ENCODE data around the gene CCBE1.
A peak's percentile ranks its signal among the peaks of the same experiment; 100 is the strongest.

The CCBE1 gene

GRCh38 chr18:59612381-59612780, 84.8 kb downstream of the CCBE1 start:
- DNase-seq: no peak

GRCh38 chr18:59610546-59611140, 86.6 kb downstream of the CCBE1 start:
- DNase-seq: no peak

- DNase-seq: no peak
Measured at GRCh38 chr18:59609654-59610053, 87.6 kb downstream of the CCBE1 start.

GRCh38 chr18:59607471-59607870, 89.8 kb downstream of the CCBE1 start:
- no peak for DNase-seq

GRCh38 chr18:59607078-59607379, 90.2 kb downstream of the CCBE1 start:
- DNase-seq: no peak

- peak; percentile 5 for DNase-seq
Measured at GRCh38 chr18:59606193-59607077, 90.8 kb downstream of the CCBE1 start.

GRCh38 chr18:59605633-59606192, 91.5 kb downstream of the CCBE1 start:
- DNase-seq: no peak

GRCh38 chr18:59604877-59605276, 92.3 kb downstream of the CCBE1 start:
- DNase-seq: no peak

- DNase-seq: no peak
Measured at GRCh38 chr18:59597049-59597448, 100.2 kb downstream of the CCBE1 start.

GRCh38 chr18:59593291-59593717, 103.9 kb downstream of the CCBE1 start:
- no peak for DNase-seq

- no peak for DNase-seq
Measured at GRCh38 chr18:59592624-59593023, 104.6 kb downstream of the CCBE1 start.

- DNase-seq: no peak
Measured at GRCh38 chr18:59582395-59582794, 114.8 kb downstream of the CCBE1 start.

GRCh38 chr18:59579509-59579908, 117.7 kb downstream of the CCBE1 start:
- DNase-seq: no peak

- no peak for DNase-seq
Measured at GRCh38 chr18:59577386-59577655, 119.9 kb downstream of the CCBE1 start.

- DNase-seq: no peak
Measured at GRCh38 chr18:59576541-59577385, 120.5 kb downstream of the CCBE1 start.

GRCh38 chr18:59575995-59576394, 121.2 kb downstream of the CCBE1 start:
- DNase-seq: no peak

- peak; percentile 44 for DNase-seq
Measured at GRCh38 chr18:59573962-59574361, 123.3 kb downstream of the CCBE1 start.

GRCh38 chr18:59571902-59572301, 125.3 kb downstream of the CCBE1 start:
- no peak for DNase-seq

GRCh38 chr18:59570796-59571195, 126.4 kb downstream of the CCBE1 start:
- no peak for DNase-seq

GRCh38 chr18:59570101-59570775, 127.0 kb downstream of the CCBE1 start:
- no peak for DNase-seq

GRCh38 chr18:59569390-59569791, 127.8 kb downstream of the CCBE1 start:
- DNase-seq: peak; percentile 13

GRCh38 chr18:59567431-59567830, 129.8 kb downstream of the CCBE1 start:
- DNase-seq: no peak

GRCh38 chr18:59566533-59566971, 130.7 kb downstream of the CCBE1 start:
- DNase-seq: peak; percentile 31

All from hematopoietic multipotent progenitor cell treated with erythropoietin and hydrocortisone succinate and interleukin-3 and kit ligand, for 4 days (in vitro differentiated cells).